Measurements from ENCODE around the gene ENOX1.

ENOX1 gene

GRCh38 chr13:43546251-43546650 is 240.5 kb downstream of the ENOX1 start:
- no peak for DNase-seq (ENCODE audit: low read depth in 2 of 2)

- no peak for DNase-seq (ENCODE audit: low read depth in 2 of 2)
Measured at GRCh38 chr13:43545317-43545874, 241.4 kb downstream of the ENOX1 start.

GRCh38 chr13:43544631-43545030 is 242.1 kb downstream of the ENOX1 start:
- no peak for DNase-seq (ENCODE audit: low read depth in 2 of 2)

- DNase-seq (ENCODE audit: low read depth in 2 of 2) = no peak
Measured at GRCh38 chr13:43544011-43544410, 242.8 kb downstream of the ENOX1 start.

GRCh38 chr13:43543331-43543730 is 243.4 kb downstream of the ENOX1 start:
- DNase-seq (ENCODE audit: low read depth in 2 of 2) = no peak

GRCh38 chr13:43537124-43537523 is 249.6 kb downstream of the ENOX1 start:
- no peak for DNase-seq (ENCODE audit: low read depth in 2 of 2)

- no peak for DNase-seq (ENCODE audit: low read depth in 2 of 2)
Measured at GRCh38 chr13:43529796-43530195, 257.0 kb downstream of the ENOX1 start.

- no peak for DNase-seq (ENCODE audit: low read depth in 2 of 2)
Measured at GRCh38 chr13:43528992-43529391, 257.8 kb downstream of the ENOX1 start.

- no peak for DNase-seq (ENCODE audit: low read depth in 2 of 2)
Measured at GRCh38 chr13:43522788-43523187, 264.0 kb downstream of the ENOX1 start.

GRCh38 chr13:43520351-43520750 is 266.4 kb downstream of the ENOX1 start:
- no peak for DNase-seq (ENCODE audit: low read depth in 2 of 2)

- DNase-seq (ENCODE audit: low read depth in 2 of 2) = no peak
Measured at GRCh38 chr13:43518833-43519232, 267.9 kb downstream of the ENOX1 start.

GRCh38 chr13:43516401-43516833 is 270.4 kb downstream of the ENOX1 start:
- no peak for DNase-seq (ENCODE audit: low read depth in 2 of 2)

- no peak for DNase-seq (ENCODE audit: low read depth in 2 of 2)
Measured at GRCh38 chr13:43515531-43515930, 271.2 kb downstream of the ENOX1 start.

GRCh38 chr13:43514311-43514710 is 272.5 kb downstream of the ENOX1 start:
- no peak for DNase-seq (ENCODE audit: low read depth in 2 of 2)

- no peak for DNase-seq (ENCODE audit: low read depth in 2 of 2)
Measured at GRCh38 chr13:43512221-43512620, 274.6 kb downstream of the ENOX1 start.

GRCh38 chr13:43510956-43511901 is 275.5 kb downstream of the ENOX1 start:
- no peak for DNase-seq (ENCODE audit: low read depth in 2 of 2)

GRCh38 chr13:43495732-43496131 is 291.0 kb downstream of the ENOX1 start:
- DNase-seq (ENCODE audit: low read depth in 2 of 2) = no peak

- DNase-seq (ENCODE audit: low read depth in 2 of 2) = no peak
Measured at GRCh38 chr13:43494206-43494605, 292.6 kb downstream of the ENOX1 start.

GRCh38 chr13:43493496-43494000 is 293.2 kb downstream of the ENOX1 start:
- no peak for DNase-seq (ENCODE audit: low read depth in 2 of 2)

GRCh38 chr13:43492745-43493144 is 294.0 kb downstream of the ENOX1 start:
- no peak for DNase-seq (ENCODE audit: low read depth in 2 of 2)

GRCh38 chr13:43492311-43492710 is 294.5 kb downstream of the ENOX1 start:
- DNase-seq (ENCODE audit: low read depth in 2 of 2) = no peak

GRCh38 chr13:43489233-43489632 is 297.5 kb downstream of the ENOX1 start:
- DNase-seq (ENCODE audit: low read depth in 2 of 2) = no peak

- no peak for DNase-seq (ENCODE audit: low read depth in 2 of 2)
Measured at GRCh38 chr13:43487885-43488284, 298.9 kb downstream of the ENOX1 start.
